NCI-H526 (cell line): ENCODE measurements around the gene USP49.
"Not testable (repeated sequence)": the region's sequence is repeated elsewhere in the genome, so short reads cannot be mapped to it uniquely, and the experiment has no call there.

ENCODE experiments used
- DNase-seq, 2 experiments: peaks; one replicate each; lab custom pipeline; 2025; lab: John Stamatoyannopoulos, UW

The USP49 gene

DNA sequence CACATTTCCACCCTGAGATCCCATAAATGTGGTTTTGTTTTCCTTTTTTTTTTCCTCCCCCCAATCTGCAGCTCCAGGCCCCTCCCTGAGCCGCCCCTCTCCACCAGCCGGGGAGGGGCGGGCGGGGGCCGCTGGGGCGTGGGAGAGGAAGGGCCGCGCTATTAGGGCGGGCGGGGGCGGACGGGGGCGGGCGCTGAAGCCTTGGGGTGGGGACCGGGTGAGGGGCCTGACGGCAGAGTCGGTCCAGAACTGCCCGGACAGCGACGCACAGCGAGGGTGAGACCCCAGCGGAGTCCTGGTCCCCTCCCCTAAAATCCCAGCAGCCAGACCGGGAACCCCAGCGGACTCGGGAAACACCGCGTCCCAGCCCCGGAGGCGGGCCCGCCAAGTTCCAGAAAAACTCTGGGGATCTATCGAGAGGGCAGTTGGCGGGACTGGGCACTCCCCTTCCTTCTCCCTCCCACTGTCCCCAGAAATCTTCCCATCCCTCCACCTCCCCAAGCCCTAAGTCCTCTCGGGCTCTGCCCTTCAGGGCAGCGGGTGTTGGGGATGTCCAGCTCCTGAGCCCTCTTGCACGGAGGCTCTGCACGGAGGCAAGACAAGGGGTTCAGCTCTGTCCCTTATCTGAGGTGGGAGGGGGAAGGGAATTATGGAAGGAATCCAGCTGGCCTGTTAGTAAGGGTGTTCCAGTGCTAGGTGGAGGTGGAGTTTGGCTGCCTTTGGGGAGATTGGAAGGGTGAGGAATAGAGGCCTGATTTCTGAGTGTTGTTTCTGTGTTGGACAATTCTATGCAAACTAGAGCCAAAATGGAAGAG lies 114.4 kb downstream of the USP49 start, which contains the start of gene PRICKLE4:
Gene PRICKLE4, plus strand, starts transcription at position 232 of the 815 bp plus-strand sequence. CDS start 2,692 bp downstream, outside the sequence.
- DNase-seq: peak in 1 of 2 experiments; percentile 25

DNA sequence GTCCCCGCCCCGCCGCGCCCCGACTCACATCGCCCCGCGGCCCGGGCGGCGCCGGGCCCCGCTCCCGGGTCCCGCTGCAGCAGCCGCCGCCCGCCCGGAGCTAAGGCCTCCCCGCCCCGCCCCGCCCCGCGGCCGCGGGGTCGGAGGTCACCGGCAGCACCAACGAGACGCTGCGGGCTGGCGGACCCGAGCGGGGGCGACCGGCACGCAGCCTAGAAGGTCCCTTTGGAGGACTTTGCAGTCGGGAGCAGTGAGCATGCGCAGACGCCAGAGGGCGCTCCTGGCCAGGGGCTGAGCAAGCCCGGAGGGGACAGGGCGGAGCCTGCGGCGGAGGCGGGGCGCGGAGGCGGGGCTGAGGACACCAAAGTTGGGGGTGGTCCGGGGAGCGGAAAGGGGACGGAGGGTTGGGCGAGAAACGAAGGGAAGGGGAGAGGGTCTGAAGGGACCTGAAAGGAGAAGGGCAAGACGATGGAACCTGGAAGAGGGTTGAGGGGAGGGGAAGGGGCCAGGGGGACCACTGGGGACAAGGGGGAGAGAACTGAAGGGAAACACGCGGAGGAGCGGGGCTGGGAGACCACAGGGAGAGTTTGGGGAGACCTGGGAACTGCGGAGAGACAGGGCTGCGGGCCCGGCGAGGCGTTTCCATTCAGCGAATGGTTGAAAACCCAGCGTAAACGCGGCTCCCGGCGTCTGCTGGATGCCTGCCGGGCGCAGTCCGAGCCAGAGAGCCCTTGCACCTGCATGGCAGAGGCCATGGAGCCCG lies 115.2 kb downstream of the USP49 start, which contains the start of gene FRS3:
Gene FRS3, minus strand, starts transcription at position 113 of the 763 bp plus-strand sequence. CDS start 2,913 bp downstream, outside the sequence.
- DNase-seq: peak; percentile 76 to 96

DNA sequence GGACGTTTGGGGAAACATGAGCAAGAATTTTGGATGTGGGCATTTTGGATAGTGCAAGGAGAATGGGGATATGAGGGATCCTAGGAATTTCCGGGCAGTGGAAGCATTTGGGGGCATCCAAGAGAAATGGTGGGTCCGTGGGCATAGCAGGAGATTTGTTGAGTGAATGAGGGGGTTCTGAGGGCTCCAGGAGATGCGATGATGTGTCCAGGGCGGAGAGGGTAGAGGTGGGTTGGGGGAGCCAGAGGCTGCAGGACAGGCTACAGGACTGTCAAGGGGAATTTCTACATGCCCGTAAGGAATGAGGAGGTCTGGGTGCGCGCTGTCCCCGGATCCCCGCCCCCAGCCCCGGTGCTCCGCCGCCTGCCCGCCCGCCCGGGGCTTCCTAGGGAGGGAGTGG lies 115.8 kb downstream of the USP49 start:
- DNase-seq: no peak

DNA sequence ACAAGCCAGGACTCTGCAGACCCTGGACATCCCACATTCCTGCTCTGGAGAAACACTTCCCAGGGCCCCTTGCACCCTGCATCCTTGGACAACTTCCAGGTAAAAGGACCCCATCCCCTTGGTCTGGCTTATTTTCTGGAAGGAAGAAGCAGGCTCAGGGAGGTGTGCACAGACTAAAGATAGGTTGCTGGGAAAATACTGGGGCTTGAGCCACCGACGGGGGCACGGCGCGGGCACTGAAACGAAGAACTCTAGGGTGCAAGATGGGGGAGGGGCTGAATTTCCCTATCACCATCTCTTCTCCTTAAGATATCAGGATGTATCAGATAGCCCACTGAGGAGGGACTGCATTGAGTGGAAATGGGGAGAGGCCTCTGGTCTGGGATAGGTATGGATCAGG lies 116.3 kb downstream of the USP49 start:
- no peak for DNase-seq

DNA sequence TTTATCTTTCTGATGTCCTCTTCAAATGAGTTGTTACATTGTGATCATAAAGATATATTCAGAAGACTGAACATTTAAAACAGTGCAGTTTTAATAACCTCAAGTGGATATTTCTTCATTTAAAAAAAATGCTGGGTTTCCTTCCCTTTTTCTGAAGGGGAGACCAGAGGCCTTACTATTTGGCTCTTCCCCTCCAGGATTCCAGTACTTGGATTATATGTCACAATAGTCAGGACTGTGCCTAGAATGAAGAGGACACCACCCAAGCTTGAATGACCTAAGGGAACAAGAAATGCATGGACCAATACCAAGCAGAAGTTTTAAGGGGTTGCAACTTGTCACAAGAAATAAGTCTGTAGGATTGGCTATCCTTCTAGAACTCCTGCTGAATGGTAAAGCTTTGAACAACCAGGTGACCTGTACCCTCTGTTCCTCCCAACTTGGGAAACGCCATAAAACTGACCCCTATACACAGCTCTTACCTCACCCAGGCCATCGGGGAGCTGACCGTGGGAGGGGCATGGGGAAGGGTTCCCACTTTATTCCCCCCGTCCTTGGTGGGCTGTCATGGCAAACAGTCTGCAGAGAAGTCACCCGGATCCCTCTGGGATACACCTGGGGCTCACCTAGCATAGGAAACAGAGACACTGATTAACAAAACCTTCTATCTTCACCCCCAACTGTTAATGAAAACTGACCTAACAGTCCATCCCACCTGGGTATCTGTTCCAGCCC lies 117.5 kb downstream of the USP49 start:
- no peak for DNase-seq

DNA sequence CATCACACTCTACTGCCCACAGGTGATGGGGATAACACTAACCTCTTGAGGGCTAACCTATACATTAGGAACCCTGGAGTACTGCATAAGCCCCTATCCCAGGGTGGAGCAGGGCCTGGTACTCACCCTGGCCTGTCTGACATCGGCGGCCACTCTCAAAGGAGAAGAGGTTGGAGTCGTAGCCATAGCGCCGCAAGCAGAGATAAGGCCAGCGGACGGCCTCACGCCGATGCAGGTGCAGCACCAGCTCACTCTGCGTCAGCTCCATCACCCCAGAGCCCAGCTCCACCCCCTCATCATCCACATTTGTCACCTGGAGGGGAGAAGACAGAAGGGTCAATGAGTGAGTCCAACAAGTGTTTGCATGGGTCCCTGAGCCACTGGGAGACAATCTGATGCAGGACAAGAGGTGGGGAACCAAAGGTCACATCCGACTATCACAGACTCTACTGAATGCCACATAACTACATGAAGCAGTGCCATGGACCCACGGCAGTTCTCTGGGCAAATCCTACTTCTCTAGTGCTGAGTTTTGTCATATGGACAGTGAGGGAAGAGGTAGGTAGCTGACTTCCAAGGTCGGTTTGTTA lies 119.8 kb downstream of the USP49 start:
- DNase-seq: no peak

DNA sequence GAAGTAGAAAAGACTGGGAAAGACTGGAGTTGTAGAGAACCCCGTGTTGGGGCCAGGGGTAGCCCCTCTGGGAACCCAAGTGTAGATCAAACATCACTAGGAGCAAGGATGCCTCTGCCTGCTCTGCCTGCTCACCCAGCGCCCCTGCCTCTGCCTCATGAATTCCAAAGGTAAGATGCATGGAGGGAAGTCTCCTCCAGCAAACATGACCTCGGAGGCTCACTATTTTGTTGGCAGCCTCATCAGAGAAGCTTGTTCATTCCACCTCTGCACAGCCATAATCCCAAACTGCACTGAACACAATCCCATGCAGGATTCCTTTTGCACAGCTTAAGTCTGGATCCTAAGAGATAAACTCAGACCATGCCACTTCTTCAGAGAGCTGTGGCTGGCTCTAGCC lies 120.3 kb downstream of the USP49 start:
- DNase-seq: no peak

DNA sequence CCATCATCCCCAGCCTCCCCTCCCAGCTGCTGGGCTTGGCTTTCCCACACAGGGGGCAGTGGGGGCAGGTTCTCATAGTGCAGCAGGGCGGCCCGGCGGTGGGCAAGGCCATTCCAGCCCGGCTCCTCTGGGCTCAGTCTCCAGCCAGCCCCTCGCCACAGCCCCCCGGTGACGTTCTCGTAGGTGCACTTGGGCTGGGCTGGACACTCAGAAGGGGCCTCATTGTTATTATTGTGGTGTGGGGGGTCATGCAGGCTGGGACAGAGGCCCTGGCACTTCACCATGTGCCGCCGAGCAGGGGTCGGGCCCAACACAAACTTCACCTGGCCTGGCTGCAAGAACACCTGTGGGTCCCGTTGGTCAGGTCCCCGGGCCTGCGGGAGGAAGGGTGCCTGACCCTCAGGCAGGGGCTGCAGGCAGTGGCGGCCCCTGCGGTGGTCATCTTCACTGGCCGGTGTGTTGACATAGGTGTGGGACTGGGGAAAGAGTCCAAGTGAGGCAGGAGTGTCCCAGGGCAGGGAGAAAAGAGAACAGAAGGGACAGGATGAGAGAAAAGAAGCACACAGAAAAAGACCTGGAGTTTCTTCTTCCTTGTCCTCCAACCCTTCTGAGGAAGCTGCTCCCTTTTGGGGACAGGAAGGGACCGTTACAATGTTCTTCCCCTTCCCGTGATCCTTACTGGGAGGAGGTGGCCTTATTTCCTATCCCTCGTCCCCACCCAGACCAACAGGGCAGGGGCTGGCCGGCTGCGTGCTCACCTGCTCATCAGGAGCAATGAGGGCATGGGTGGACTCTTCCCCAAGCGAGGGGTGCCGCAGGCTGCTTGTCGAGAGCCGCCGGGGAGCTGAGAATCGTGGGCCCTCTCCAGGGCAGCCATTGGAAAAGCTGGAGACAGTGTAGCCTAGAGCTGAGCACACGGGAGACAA lies 123.9 kb downstream of the USP49 start:
- DNase-seq: no peak

DNA sequence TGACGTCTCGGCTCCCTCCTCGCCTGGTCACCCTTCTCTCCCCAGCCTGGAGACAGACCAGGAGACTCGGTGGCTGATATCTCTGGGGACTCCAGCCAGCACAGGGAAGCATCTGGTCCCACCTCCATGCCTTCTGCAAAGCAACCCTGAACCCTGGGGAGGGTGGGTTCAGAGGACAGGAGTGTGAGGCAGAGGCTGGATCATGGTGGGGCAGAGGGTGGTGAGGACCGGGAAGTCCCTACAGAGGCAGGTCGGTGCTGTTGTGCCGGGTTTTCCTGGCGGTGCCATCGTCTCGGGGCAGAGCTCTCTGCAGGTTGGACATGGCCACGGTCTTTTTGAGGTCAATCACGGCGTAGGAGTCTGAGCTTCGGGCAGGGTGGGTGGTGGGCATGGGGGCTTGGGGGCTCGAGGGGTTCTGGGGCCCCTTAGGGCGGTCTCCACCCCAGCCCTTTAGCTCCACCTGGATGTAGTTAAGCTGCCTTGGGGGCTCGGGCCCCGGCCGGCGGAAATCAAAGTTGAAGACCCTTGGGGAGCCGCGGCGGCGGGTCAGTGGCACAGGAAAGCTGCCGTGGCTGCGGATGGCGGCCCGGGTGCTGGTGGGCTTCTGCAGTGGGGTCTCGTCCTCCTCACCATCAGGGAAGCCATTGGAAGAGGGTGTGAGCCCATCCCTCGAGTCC lies 124.7 kb downstream of the USP49 start:
- no peak for DNase-seq

DNA sequence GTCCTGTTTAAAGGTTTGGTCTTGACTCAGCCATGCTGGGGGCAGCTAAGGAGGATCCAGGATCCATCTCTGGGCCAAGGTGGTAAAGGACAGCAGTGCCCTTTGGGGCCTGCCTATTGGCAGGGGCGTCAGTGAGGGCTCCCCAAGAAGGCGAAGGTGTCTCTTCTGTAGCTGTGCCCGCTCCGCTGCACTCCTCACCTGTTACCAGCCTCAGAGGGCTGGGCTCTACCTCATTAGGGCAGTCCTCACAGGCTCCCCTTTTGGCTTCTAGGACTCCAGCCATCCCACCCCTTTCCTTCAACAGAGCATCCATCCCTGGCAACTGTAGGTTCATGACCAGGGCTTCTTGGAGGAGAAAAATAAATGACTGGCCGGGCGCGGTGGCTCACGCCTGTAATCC lies 125.8 kb downstream of the USP49 start:
- DNase-seq: no peak

DNA sequence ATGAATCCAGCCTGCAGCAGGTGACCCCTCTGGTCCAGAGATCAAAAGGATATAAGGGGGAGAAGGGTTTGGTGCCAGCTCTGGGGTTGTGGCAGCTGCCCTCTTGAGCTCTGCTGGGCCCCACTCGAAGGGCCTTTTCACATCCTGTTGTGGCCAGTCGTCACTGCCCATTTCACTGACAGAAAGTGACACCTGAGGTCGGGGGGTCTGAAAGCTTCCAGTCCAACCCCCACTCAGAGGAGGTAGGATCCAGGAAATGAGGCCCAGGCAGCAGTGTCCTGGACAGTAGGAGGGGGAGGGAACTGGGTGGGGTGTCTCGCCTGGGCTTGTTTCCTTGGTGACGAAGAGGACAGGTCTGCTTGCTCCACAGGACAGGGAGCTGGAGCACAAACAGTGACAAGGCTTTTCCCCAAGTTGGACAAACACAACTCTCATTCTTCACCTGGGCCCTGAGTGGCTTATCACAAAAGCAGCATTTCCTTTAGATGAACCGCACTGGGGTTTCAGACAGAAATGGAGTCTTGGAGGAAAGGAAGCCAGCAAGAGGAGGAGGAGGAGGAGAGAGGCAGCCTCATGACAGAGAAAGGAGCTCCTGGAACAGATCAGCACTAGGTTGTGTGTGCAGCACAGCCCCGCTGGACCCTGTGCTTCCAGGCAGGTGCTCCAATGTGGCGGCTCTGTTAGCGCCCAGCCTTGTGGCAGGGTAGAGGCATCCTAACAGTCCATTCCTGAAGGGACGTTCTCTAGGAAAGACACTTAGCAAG lies 126.4 kb downstream of the USP49 start:
- DNase-seq: no peak

DNA sequence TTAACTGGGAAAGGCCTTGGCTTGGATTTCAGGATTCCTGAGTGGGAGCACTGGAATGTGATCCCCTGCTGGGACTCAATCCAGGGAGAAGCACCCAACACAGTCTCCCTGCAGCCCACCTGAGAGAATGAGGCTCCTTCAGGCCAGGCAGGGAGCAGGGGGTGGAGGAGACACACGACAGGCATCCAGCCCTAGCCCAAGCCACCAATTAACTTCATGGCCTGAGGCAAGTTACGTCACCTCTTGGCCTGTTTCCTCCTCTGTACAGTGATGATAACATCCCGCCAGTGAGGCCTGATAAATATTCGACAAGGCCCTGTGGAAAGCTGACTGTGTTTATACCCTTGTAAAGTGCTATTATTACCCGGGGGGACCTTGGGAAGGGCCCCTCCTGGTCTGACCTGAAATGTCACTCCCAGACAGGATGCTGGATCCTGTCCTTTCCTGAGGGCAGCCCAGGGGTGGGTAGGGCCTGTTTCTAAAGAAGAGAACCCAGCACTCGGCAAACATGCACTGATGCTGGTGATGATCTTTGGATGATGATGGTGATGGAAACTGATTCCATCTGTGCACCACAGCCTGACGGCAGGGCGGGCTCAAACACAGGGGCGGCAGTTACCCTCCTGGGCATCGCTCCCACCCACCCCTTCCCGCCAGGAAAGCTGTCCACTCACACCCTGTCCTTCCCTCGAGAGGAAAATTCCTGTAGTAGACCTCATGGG lies 127.9 kb downstream of the USP49 start:
- no peak for DNase-seq

DNA sequence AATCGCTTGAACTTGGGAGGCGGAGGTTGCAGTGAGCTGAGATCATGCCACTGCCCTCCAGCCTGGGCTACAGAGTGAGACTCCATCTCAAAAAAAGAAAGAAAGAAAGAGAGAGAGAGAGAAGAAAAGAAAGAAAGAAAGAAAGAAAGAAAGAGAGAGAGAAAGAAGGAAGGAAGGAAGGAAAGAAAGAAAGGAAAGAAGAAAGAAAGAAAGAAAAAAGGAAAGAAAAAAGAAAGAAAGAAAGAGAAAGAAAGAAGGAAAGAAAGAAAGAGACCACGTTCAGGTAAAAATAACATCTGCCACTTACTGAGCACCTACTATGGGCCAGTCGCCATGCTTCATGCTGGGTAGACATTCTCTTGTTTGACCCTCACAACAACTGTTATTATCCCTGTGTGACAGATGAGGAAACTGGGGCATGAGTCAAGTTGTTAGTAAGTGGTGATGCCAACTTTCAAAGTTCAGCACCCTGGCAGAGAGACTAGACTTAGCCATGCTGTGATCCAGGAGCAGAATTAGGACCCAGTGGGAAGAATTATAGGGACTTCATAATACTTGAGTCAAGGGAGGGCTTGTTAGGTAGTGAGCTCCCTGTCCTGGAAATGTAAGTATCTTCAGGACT lies 129.0 kb downstream of the USP49 start:
- DNase-seq: not testable (repeated sequence)

DNA sequence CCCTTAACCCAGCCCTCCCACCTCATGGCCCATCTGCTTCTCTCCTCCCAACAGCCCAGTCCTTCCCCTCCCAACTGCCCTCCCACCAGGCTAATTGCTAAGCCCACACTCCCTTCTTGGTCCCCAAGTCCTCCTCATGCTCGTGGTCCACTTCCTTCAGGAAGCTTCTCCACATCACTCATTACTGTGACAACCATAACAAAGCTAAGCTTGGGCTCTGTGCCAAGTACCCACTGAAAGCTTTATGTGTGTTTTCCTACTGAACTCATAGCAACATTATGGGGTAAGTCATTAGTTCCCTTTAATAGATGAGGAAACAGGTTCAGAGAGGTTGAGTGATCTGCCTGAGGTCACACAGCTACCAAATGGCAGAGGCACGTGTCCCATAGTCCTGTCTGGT lies 131.7 kb downstream of the USP49 start:
- DNase-seq: no peak

DNA sequence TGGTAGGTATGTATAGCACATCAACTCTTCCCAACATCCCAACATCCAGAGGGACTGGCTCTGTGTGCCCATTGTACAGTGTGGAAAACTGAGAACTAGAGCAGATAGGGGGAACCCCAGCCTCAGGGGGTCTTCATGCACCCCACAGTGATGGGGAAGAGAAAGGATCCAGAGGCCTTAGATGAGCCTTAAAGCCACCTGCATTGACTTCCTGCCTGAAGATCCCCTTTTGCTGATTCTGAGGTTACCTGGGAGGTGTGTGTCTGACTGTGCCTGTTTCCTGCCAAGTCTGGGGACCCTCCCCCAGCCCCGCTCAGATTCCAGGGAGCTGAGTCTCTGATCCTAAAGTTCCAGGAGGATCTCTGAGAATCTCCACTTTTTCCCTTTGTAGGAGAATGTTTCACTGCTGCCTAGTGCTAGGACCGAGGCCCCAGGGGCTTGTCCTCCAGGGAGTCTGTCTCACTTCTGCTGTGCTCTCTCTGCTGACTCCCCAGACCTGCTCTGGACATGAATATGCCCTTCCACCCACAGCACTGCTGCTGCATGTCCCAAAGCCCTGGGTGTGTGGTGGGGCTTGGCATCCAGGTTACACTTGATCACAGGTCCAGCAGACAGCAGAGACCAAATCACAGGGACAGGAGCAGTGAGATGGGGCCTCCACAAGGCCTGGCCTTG lies 135.1 kb downstream of the USP49 start:
- no peak for DNase-seq

DNA sequence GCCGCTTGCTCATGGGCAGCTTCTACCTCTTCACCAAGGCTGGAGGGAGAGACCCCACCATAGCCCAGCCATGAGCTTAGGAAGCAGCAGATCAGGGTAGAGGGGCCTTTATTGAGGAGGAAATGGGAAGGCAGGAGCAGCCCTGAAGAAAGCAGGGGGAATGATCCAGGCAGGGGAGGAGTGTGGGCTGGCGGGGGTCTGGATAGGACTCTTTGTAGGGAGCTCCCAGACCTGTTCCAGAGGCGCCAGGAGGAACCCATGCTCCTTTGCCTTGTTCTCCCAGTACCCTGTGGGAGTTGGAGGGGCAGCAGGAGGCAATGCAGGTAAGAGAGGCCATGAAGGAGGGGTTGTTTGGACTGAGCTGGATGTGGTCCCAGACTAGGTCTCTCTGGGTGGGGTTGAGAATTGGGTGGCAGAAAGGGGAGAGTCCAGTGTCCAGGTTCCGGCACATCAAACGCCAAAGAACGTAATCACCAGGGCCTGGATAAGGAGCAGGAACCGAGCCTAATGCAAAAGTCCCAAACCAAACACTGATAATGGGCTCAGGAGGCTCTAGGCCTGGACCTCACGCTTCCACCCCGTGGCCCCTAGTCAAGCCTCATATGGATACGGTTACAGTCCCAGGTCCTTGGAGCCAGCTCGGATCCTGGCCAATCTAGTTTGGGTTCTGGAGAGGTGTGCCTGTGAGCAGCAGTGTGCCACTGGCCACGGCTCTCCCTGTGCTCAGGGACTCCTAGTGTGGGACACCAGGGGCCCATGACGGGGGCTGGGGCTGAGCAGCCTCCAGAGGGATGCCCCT lies 135.9 kb downstream of the USP49 start:
- DNase-seq: no peak

DNA sequence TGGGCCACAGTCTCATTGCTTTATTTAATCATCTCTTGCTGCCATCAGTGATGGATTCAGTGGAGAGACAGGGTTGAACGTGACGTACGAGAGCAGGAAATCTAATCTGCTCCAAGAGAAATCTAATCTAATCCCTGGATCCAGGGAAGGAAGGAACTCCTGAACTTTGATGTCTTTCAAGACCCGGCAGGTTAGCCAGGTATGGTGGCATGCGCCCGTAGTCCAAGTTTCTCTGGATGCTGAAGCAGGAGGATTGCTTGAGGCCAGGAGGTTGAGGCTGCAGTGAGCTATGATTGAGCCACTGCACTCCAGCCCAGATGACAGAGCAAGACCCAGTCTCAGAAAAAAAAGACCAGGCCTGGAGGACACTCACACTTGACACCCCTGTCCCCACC lies 136.5 kb downstream of the USP49 start:
- DNase-seq: no peak
